ENCODE results near the gene PLAAT3.
A peak's percentile ranks its signal among the peaks of the same experiment; 100 is the strongest.
"Not testable (repeated sequence)": the region's sequence is repeated elsewhere in the genome, so short reads cannot be mapped to it uniquely, and the experiment has no call there.

The PLAAT3 gene

GRCh38 chr11:63564784-63565350, 49.4 kb downstream of the PLAAT3 start:
- DNase-seq = no peak

- peak; percentile 58 for DNase-seq
These were observed 50.0 kb downstream of the PLAAT3 start for GRCh38 chr11:63564056-63564774.

- no peak for DNase-seq
These were observed 50.8 kb downstream of the PLAAT3 start, which contains the start of gene PLAAT2 for GRCh38 chr11:63563201-63564055. PLAAT2 (minus strand) TSS chr11:63563379; CDS start chr11:63563324, 55 bp downstream.

- peak; percentile 56 for DNase-seq
These were observed 53.6 kb downstream of the PLAAT3 start for GRCh38 chr11:63560506-63561180.

GRCh38 chr11:63558459-63559157, 55.6 kb downstream of the PLAAT3 start:
- no peak for DNase-seq

- no peak for DNase-seq
These were observed 56.7 kb downstream of the PLAAT3 start for GRCh38 chr11:63557570-63557969.

- no peak for DNase-seq
These were observed 57.7 kb downstream of the PLAAT3 start for GRCh38 chr11:63556404-63557013.

- DNase-seq = no peak
These were observed 59.4 kb downstream of the PLAAT3 start for GRCh38 chr11:63554877-63555223.

GRCh38 chr11:63553759-63554158, 60.5 kb downstream of the PLAAT3 start:
- DNase-seq = peak; percentile 77

- DNase-seq = no peak
These were observed 61.3 kb downstream of the PLAAT3 start for GRCh38 chr11:63552921-63553320.

- peak; percentile 50 for DNase-seq
These were observed 62.4 kb downstream of the PLAAT3 start for GRCh38 chr11:63551889-63552266.

- peak; percentile 63 for DNase-seq
These were observed 62.9 kb downstream of the PLAAT3 start for GRCh38 chr11:63551091-63551888.

- not testable (repeated sequence) for DNase-seq
These were observed 64.0 kb downstream of the PLAAT3 start for GRCh38 chr11:63550156-63550700.

- no peak for DNase-seq
These were observed 64.8 kb downstream of the PLAAT3 start for GRCh38 chr11:63549411-63549810.

- no peak for DNase-seq
These were observed 66.1 kb downstream of the PLAAT3 start for GRCh38 chr11:63548178-63548577.

GRCh38 chr11:63547061-63547460, 67.2 kb downstream of the PLAAT3 start:
- DNase-seq = no peak

- DNase-seq = no peak
These were observed 70.5 kb downstream of the PLAAT3 start for GRCh38 chr11:63543711-63544110.

GRCh38 chr11:63542506-63542905, 71.7 kb downstream of the PLAAT3 start:
- DNase-seq = not testable (repeated sequence)

- peak; percentile 15 for DNase-seq
These were observed 76.7 kb downstream of the PLAAT3 start for GRCh38 chr11:63537293-63538101.

Measured in CD4-positive, alpha-beta T cell treated with Interleukin-17A for 1 hour (primary cell).